Lower leg skin (tissue), 3 donors: ENCODE data around the gene CAPN9.

ENCODE experiments used
- POLR2A ChIP-seq, 2 donors: fragments of 450-650 bp; IDR thresholded peaks; one replicate each; pipeline ENCODE4 v1.6.1; 2016 to 2017; ENCODE audit warnings: antibody characterized with exemption in 2 of 2, mild to moderate bottlenecking in 1 of 2, moderate library complexity in 1 of 2
- TF ChIP-seq, protein P1 (sequence below), 3 donors: fragments of 450-650 bp; IDR thresholded peaks; one replicate each; pipeline ENCODE4 v1.5.1; 2016; ENCODE audit warnings: antibody characterized with exemption in 3 of 3, mild to moderate bottlenecking in 3 of 3, moderate library complexity in 2 of 3

- TF ChIP-seq, protein P1, sequence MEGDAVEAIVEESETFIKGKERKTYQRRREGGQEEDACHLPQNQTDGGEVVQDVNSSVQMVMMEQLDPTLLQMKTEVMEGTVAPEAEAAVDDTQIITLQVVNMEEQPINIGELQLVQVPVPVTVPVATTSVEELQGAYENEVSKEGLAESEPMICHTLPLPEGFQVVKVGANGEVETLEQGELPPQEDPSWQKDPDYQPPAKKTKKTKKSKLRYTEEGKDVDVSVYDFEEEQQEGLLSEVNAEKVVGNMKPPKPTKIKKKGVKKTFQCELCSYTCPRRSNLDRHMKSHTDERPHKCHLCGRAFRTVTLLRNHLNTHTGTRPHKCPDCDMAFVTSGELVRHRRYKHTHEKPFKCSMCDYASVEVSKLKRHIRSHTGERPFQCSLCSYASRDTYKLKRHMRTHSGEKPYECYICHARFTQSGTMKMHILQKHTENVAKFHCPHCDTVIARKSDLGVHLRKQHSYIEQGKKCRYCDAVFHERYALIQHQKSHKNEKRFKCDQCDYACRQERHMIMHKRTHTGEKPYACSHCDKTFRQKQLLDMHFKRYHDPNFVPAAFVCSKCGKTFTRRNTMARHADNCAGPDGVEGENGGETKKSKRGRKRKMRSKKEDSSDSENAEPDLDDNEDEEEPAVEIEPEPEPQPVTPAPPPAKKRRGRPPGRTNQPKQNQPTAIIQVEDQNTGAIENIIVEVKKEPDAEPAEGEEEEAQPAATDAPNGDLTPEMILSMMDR (IDR thresholded peaks at IDR 0.05) = no peak
- TF ChIP-seq POLR2A (IDR thresholded peaks at IDR 0.05) = no peak
Observed at GRCh38 chr1:230839173-230839572, 92.0 kb downstream of the CAPN9 start.
